HepG2 (cell line): ENCODE measurements around the gene DNAJC11. TPM values are rescaled to one million over a fixed set of nuclear protein-coding genes. Genes with fewer than 3 reads are reported as not detected.

Experiments
- CENPX ChIP-seq: sonication (generic); formaldehyde crosslinking; IDR thresholded peaks from 2 replicates; pipeline ENCODE4 v1.9.0; 2021; ENCODE audit warnings: mild to moderate bottlenecking, missing genetic modification reagents, moderate library complexity
- JUND ChIP-seq: sonication (generic); formaldehyde crosslinking; IDR thresholded peaks from 2 replicates; pipeline ENCODE4 v1.8.0; 2022; ENCODE audit warnings: mild to moderate bottlenecking, missing genetic modification reagents
- NAIF1 ChIP-seq: sonication (generic); formaldehyde crosslinking; IDR thresholded peaks from 2 replicates; pipeline ENCODE4 v1.5.0; 2020; ENCODE audit warnings: mild to moderate bottlenecking, missing genetic modification reagents, borderline replicate concordance
- PAWR ChIP-seq: sonication (generic); formaldehyde crosslinking; IDR thresholded peaks from 2 replicates; pipeline ENCODE4 v1.4.0; 2020; ENCODE audit warnings: missing genetic modification reagents, mild to moderate bottlenecking, borderline replicate concordance
- PCBP2 ChIP-seq: fragments of 200-400 bp; formaldehyde crosslinking; optimal IDR thresholded peaks from 2 replicates; pipeline ENCODE3; 2018; ENCODE audit warnings: low read length, low read depth; ENCODE audit not compliant: poor library complexity, severe bottlenecking
- PPARG ChIP-seq: conservative IDR thresholded peaks from 2 replicates; pipeline ENCODE4 v1.6.1; 2016; ENCODE audit warnings: missing biosample characterization, missing genetic modification reagents
- PRPF4 ChIP-seq: fragments of 200-400 bp; formaldehyde crosslinking; IDR thresholded peaks from 2 replicates; pipeline ENCODE4 v1.6.1; 2016; ENCODE audit warnings: low read length, low read depth; ENCODE audit not compliant: poor library complexity, severe bottlenecking
- SOX5 ChIP-seq: IDR thresholded peaks from 2 replicates; pipeline ENCODE4 v1.6.1; 2016; ENCODE audit warnings: borderline replicate concordance
- SUZ12 ChIP-seq: fragments of 150-350 bp; IDR thresholded peaks from 2 replicates; pipeline ENCODE4 v1.6.1; 2014; ENCODE audit warnings: low read depth, low read length
- ZNF614 ChIP-seq: IDR thresholded peaks from 2 replicates; pipeline ENCODE4 v1.6.1; 2018; ENCODE audit warnings: missing biosample characterization, missing genetic modification reagents, inconsistent platforms, borderline replicate concordance
- ZNF674 ChIP-seq: sonication (generic); formaldehyde crosslinking; IDR thresholded peaks from 2 replicates; pipeline ENCODE4 v1.5.0; 2020; ENCODE audit warnings: low read depth, mild to moderate bottlenecking, missing genetic modification reagents
- ZNF878 ChIP-seq: sonication (generic); formaldehyde crosslinking; IDR thresholded peaks from 2 replicates; pipeline ENCODE4 v1.8.1; 2023; ENCODE audit warnings: mild to moderate bottlenecking, missing genetic modification reagents, moderate library complexity
- polyA plus RNA-seq, 8 experiments: library from polyadenylated mRNA; depleted of rRNA in 3 of 8; stranded (reverse) in 7 of 8; unstranded in 1 of 8; fragments of >200 nt; fragmentation: Illumina TruSeq in 4 of 8; extraction: Trizol in 4 of 8; gene quantifications; 2 replicates each; pipeline versions ENCODE4 v1.2.1 to v1.2.3, GENCODE V29; 2011 to 2016; ENCODE audit warnings: low read depth in 4 of 8, missing spikeins in 1 of 8, mixed read lengths in 1 of 8; ENCODE audit not compliant: insufficient read depth in 1 of 8
- total RNA-seq, 5 experiments: library from RNA; depleted of rRNA; stranded (reverse); fragments of >200 nt; fragmentation: Illumina TruSeq; extraction: Trizol; gene quantifications; 2 replicates each; pipeline ENCODE4 v1.2.3, GENCODE V29; 2016; ENCODE audit warnings: low read depth in 1 of 5
- TF ChIP-seq, protein P1 (sequence below): sonication (generic); formaldehyde crosslinking; IDR thresholded peaks from 2 replicates; pipeline ENCODE4 v1.4.0; 2020; ENCODE audit warnings: missing genetic modification reagents, borderline replicate concordance
- TF ChIP-seq, protein P2 (sequence below): sonication (generic); formaldehyde crosslinking; IDR thresholded peaks from 2 replicates; pipeline ENCODE4 v1.4.0; 2020; ENCODE audit warnings: missing genetic modification reagents, low read depth, mild to moderate bottlenecking, borderline replicate concordance
- TF ChIP-seq, protein P3 (sequence below): sonication (generic); formaldehyde crosslinking; IDR thresholded peaks from 2 replicates; pipeline ENCODE4 v1.4.0; 2020; ENCODE audit warnings: missing genetic modification reagents
- TF ChIP-seq, protein P4 (sequence below): sonication (generic); formaldehyde crosslinking; IDR thresholded peaks from 2 replicates; pipeline ENCODE4 v1.4.0; 2020; ENCODE audit warnings: missing genetic modification reagents
- TF ChIP-seq, protein P5 (sequence below): sonication (generic); formaldehyde crosslinking; IDR thresholded peaks from 2 replicates; pipeline ENCODE4 v1.4.0; 2020; ENCODE audit warnings: missing genetic modification reagents

DNAJC11 gene
- total and polyA plus RNA-seq, 2 of the 13 experiments (the other 11 are each of a cell fraction or from before 2014, with no cell fraction given) = 25.1 to 47.6 TPM

DNA sequence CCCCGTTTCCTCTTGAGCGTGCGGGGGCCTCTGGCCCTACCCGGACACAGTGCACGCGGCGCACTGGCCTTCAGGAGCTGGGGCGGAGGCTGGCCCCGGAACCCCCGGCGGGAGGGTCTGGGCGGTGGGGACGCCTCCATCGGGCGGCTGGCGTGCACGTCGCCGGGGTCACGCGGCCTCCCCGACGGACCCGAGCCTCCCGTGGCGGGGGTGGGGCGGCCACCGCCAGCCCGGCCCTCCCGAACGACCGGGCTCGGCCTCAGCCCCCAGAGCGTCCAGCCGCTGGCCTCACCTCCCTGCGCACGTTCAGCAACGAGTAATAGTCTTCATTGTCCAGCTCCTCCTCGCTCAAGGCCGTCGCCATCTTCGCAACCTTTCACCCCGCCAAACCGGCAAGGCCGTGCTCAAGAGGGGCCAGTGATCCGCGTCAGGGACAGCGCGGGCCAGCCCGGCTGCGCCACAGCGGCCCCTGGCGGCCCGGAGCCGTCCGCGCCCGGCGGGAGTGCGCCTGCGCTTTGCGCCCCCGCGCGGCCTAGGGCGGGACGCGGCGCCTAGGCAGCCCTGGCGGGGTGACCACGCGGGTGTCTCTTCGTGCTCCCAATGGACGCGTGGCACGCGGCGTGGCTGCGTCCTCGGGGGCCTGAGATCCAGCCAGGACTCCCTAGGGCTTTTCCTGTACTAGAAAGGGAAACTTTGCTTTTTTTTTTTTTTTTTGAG, at the start of gene DNAJC11 (continued):
- TF ChIP-seq, protein P1, sequence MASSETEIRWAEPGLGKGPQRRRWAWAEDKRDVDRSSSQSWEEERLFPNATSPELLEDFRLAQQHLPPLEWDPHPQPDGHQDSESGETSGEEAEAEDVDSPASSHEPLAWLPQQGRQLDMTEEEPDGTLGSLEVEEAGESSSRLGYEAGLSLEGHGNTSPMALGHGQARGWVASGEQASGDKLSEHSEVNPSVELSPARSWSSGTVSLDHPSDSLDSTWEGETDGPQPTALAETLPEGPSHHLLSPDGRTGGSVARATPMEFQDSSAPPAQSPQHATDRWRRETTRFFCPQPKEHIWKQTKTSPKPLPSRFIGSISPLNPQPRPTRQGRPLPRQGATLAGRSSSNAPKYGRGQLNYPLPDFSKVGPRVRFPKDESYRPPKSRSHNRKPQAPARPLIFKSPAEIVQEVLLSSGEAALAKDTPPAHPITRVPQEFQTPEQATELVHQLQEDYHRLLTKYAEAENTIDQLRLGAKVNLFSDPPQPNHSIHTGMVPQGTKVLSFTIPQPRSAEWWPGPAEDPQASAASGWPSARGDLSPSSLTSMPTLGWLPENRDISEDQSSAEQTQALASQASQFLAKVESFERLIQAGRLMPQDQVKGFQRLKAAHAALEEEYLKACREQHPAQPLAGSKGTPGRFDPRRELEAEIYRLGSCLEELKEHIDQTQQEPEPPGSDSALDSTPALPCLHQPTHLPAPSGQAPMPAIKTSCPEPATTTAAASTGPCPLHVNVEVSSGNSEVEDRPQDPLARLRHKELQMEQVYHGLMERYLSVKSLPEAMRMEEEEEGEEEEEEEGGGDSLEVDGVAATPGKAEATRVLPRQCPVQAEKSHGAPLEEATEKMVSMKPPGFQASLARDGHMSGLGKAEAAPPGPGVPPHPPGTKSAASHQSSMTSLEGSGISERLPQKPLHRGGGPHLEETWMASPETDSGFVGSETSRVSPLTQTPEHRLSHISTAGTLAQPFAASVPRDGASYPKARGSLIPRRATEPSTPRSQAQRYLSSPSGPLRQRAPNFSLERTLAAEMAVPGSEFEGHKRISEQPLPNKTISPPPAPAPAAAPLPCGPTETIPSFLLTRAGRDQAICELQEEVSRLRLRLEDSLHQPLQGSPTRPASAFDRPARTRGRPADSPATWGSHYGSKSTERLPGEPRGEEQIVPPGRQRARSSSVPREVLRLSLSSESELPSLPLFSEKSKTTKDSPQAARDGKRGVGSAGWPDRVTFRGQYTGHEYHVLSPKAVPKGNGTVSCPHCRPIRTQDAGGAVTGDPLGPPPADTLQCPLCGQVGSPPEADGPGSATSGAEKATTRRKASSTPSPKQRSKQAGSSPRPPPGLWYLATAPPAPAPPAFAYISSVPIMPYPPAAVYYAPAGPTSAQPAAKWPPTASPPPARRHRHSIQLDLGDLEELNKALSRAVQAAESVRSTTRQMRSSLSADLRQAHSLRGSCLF (CRISPR knock-in tag) = 0 out of 2 replicates have a peak, but pooled peaks have one; percentile 85
- TF ChIP-seq, protein P2, sequence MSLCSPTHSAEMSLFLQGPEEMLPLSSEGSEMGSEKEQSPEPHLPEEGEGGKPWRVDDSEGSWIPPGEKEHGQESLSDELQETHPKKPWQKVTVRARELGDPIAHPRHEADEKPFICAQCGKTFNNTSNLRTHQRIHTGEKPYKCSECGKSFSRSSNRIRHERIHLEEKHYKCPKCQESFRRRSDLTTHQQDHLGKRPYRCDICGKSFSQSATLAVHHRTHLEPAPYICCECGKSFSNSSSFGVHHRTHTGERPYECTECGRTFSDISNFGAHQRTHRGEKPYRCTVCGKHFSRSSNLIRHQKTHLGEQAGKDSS (CRISPR knock-in tag) = peak; percentile 90; the same call in 1 of the 2 replicates
- TF ChIP-seq, protein P3, sequence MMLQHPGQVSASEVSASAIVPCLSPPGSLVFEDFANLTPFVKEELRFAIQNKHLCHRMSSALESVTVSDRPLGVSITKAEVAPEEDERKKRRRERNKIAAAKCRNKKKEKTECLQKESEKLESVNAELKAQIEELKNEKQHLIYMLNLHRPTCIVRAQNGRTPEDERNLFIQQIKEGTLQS (CRISPR knock-in tag) = peak; percentile 55
- TF ChIP-seq, protein P4, sequence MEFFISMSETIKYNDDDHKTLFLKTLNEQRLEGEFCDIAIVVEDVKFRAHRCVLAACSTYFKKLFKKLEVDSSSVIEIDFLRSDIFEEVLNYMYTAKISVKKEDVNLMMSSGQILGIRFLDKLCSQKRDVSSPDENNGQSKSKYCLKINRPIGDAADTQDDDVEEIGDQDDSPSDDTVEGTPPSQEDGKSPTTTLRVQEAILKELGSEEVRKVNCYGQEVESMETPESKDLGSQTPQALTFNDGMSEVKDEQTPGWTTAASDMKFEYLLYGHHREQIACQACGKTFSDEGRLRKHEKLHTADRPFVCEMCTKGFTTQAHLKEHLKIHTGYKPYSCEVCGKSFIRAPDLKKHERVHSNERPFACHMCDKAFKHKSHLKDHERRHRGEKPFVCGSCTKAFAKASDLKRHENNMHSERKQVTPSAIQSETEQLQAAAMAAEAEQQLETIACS (CRISPR knock-in tag) = peak; percentile 42
- TF ChIP-seq JUND (CRISPR knock-in tag) (peak; percentile 80; the same call in 1 of the 2 replicates), ZNF878 (CRISPR knock-in tag) (peak; percentile 72; the same call in 1 of the 2 replicates), PRPF4 (no peak), ZNF674 (CRISPR knock-in tag) (no peak), SOX5 (CRISPR knock-in tag) (peak; percentile 26; the same call in 1 of the 2 replicates), NAIF1 (CRISPR knock-in tag) (0 out of 2 replicates have a peak, but pooled peaks have one; percentile 64), PCBP2 (no peak), ZNF614 (CRISPR knock-in tag) (0 out of 2 replicates have a peak, but pooled peaks have one; percentile 50), CENPX (CRISPR knock-in tag) (no peak), PPARG (CRISPR knock-in tag) (peak; percentile 84), PAWR (CRISPR knock-in tag) (0 out of 2 replicates have a peak, but pooled peaks have one; percentile 70), SUZ12 (no peak)
- TF ChIP-seq, protein P5, sequence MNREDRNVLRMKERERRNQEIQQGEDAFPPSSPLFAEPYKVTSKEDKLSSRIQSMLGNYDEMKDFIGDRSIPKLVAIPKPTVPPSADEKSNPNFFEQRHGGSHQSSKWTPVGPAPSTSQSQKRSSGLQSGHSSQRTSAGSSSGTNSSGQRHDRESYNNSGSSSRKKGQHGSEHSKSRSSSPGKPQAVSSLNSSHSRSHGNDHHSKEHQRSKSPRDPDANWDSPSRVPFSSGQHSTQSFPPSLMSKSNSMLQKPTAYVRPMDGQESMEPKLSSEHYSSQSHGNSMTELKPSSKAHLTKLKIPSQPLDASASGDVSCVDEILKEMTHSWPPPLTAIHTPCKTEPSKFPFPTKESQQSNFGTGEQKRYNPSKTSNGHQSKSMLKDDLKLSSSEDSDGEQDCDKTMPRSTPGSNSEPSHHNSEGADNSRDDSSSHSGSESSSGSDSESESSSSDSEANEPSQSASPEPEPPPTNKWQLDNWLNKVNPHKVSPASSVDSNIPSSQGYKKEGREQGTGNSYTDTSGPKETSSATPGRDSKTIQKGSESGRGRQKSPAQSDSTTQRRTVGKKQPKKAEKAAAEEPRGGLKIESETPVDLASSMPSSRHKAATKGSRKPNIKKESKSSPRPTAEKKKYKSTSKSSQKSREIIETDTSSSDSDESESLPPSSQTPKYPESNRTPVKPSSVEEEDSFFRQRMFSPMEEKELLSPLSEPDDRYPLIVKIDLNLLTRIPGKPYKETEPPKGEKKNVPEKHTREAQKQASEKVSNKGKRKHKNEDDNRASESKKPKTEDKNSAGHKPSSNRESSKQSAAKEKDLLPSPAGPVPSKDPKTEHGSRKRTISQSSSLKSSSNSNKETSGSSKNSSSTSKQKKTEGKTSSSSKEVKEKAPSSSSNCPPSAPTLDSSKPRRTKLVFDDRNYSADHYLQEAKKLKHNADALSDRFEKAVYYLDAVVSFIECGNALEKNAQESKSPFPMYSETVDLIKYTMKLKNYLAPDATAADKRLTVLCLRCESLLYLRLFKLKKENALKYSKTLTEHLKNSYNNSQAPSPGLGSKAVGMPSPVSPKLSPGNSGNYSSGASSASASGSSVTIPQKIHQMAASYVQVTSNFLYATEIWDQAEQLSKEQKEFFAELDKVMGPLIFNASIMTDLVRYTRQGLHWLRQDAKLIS = no peak
